Activated CD4-positive, alpha-beta T cell treated with anti-CD3 and anti-CD28 coated beads, Interleukin-2, amount 50 U/mL, for 16 hours (primary cell): ENCODE data around the gene MLLT1.

ENCODE experiments used
- DNase-seq: peaks from one replicate; pipeline ENCODE4 v3.0.0-alpha.2; 2020

MLLT1 gene

GRCh38 chr19:6220385-6221191 is 59.2 kb downstream of the MLLT1 start:
- DNase-seq = no peak

GRCh38 chr19:6219586-6220290 is 60.0 kb downstream of the MLLT1 start:
- no peak for DNase-seq

- DNase-seq = no peak
Measured at GRCh38 chr19:6219147-6219525, 60.6 kb downstream of the MLLT1 start.

- DNase-seq = peak; percentile 85
Measured at GRCh38 chr19:6218491-6219146, 61.2 kb downstream of the MLLT1 start.

- DNase-seq = no peak
Measured at GRCh38 chr19:6217752-6218334, 61.9 kb downstream of the MLLT1 start.

- DNase-seq = no peak
Measured at GRCh38 chr19:6216996-6217751, 62.6 kb downstream of the MLLT1 start.

- no peak for DNase-seq
Measured at GRCh38 chr19:6216236-6216995, 63.4 kb downstream of the MLLT1 start.

- no peak for DNase-seq
Measured at GRCh38 chr19:6215701-6216235, 64.0 kb downstream of the MLLT1 start.

- no peak for DNase-seq
Measured at GRCh38 chr19:6214881-6215541, 64.8 kb downstream of the MLLT1 start.

- DNase-seq = no peak
Measured at GRCh38 chr19:6213696-6214641, 65.8 kb downstream of the MLLT1 start.

GRCh38 chr19:6213266-6213595 is 66.5 kb downstream of the MLLT1 start:
- no peak for DNase-seq

- no peak for DNase-seq
Measured at GRCh38 chr19:6212403-6213265, 67.1 kb downstream of the MLLT1 start.

- DNase-seq = no peak
Measured at GRCh38 chr19:6211632-6212402, 68.0 kb downstream of the MLLT1 start.

- DNase-seq = no peak
Measured at GRCh38 chr19:6210721-6211600, 68.8 kb downstream of the MLLT1 start.

GRCh38 chr19:6210091-6210490 is 69.7 kb downstream of the MLLT1 start:
- DNase-seq = no peak

GRCh38 chr19:6209680-6210079 is 70.1 kb downstream of the MLLT1 start:
- DNase-seq = no peak

- no peak for DNase-seq
Measured at GRCh38 chr19:6209233-6209632, 70.5 kb downstream of the MLLT1 start.
